Fibroblast of upper back skin (primary cell): ENCODE data around the gene MYOT.
A peak's percentile ranks its signal among the peaks of the same experiment; 100 is the strongest.

Source experiments
- DNase-seq: peaks from one replicate; pipeline ENCODE4 v3.0.0-alpha.2; 2013

Gene MYOT

DNA sequence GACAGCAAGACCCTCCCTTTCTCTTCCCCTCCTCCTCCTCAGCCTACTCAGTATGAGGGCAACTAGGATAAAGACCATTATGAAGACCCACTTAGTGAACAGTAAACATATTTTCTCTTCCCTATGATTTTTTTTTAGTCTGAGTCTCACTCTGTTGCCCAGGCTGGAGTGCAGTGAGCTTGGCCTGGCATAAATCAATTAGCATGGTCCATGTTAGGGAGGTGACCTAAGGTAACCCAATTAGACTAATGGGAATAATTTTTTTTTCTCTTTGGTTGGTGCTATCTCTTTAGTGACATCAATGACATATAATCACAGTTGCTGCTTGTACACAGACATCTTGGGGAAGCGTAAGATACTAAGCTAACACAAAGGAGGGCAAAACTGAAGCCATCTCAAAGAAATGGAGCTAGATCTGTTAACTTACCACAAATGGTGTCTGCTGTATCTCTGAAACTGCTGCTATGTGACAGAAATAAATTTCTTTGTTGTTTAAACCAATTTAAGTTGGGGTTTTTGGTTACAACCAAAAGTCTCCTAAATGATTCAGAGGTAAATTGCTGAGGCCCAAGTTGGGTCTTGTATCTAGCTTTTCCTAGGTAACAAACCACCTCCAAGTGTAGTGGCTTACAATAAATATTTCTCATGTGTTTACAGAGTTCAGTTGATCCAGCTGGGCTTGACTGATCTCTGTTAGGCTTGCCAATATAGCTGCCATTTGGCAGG lies 34.9 kb downstream of the MYOT start:
- DNase-seq = no peak

DNA sequence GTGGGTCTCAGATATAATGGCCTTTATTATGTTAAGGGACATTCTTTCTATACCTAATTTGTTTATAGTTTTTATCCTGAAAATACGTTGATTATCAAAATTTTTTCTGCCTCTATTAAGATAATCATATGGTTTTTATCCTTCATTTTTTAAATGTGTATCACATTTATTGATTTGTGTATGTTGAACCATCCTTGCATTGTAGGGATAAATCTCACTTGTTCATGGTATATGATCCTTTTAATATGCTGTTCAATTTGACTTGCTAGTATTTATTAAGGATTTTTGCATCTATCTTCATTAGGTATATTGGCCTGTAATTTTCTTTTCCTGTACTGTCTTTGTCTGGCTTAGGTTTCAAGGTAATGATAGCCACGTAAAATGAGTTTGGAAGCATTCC lies 47.1 kb downstream of the MYOT start:
- no peak for DNase-seq

DNA sequence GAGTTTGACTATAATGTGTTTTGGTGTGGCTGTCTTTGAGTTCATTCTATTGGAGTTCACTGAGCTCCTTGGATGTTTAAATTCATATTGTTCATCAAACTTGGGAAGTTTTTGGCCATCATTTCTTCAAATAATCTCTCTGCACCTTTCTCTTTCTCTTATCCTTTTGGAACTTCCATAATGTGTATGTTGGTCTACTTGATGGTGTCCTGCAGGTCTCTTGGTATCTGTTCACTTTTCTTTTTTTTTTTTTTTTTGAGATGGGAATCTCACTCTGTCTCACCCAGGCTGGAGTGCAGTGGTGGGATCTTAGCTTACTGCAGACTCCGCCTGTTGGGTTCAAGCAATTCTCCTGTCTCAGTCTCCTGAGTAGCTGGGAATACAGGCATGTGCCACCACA lies 49.3 kb downstream of the MYOT start:
- no peak for DNase-seq

DNA sequence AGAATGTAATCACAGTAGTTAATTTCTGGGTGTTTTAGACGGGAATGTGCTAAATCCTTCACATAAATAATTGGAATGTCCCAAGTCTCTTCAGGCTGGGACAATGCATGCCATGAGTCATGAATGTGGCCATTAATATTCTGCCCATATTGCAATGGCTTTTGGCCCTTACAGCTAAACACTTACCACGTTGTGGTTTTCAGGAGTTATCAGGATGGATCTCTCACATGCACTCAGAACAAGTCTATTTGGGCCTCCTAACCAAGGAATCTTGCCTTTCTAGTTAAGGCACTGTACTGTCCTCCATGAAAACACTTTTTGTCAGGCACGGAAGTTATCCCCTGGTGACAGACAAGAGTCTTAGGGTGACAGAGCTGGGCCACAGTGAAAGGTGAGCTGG lies 54.3 kb downstream of the MYOT start:
- peak; percentile 41 for DNase-seq

DNA sequence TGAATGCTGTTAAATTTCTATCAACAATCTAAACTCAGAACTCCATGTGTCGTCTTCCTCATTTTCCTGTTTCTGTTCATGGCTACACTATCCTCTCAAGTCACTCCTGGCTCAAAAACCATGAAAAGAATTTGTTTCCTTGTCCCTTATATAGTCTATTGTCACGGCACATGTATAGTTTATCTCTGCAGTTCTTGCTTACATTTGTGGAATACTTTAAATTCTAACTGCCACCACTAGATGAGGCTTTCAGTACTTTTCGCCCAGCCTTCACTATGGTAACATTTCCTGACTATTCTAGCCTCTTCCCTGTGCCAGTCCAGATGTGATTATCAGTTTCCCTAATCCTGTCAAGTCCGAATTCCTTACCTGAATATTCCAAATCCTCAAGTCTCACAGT lies 56.2 kb downstream of the MYOT start:
- peak; percentile 22 for DNase-seq

DNA sequence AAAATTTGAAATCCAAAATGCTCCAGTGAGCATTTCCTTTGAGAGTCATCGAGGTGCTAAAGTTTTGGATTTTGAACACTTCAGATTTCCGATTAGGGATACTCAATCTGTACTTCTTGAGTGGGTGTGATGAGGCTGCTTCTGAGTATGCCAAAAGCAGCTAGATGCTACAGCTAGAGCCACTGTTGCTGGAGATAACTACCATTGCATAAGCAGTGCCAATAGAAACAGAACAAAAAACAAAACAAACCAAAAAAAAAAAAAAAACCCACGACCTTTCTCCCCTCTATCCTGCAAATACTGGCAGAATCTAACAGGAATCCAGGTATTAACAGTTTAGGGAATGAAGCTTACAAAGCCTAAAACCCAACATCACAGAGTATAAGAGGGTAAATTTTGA lies 65.1 kb downstream of the MYOT start:
- no peak for DNase-seq

DNA sequence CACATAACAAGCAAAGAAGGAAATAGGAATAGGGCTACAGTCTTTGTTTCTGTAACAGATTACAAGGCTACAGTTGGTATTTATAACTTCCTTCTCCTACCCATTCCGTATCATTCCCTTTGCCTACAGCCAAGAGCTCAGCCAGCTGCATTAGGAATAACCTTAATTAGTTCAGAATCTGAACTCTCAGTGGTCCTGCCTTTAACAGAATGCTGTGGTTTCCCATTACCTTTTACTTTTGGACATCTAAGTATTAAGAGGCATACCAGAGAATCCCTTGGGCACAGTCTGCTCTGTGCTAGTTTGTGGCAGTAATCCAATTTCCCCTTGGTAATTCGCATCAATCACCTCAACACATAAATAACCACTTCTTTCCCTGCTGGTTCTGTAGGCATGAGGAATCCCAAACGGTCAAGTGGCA lies 65.8 kb downstream of the MYOT start:
- peak; percentile 74 for DNase-seq

DNA sequence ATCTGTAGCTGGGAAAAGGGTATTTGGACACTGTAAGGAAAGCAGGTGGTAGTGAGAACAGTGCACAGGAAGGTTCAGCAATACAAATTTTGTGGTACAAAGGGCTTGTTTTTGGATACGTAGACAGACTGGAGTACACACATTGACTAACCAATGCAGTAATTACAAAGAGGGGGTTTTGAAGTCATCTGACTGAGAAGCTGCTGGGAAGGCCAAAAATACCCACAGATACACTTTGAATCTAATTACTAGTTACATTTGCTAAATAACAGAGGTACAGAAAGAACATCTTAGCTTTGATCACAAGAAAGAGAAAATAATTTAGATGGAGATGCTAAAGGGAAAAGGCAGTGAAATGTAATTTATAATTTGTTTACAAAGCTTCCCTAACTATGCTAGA lies 67.5 kb downstream of the MYOT start:
- no peak for DNase-seq

DNA sequence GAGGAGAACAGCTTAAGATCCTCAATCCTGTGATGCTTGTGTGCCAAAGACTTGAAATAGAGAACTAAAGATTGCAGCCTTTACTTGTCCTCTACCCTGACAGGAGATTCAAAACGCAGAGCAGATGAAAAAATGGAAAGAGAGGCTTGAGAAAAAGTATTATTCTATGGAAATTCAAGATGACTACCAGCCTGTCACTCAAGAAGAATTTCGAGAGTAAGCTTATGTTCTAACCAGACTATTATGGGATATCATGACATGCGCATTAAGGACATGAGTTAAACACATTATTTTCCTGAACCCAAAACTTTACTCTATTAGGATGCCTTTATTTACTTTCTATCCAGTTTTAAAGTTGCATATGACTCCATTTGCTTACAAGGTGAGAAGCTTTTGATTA lies 68.0 kb downstream of the MYOT start:
- DNase-seq = no peak
